Astrocyte of the cerebellum (primary cell): ENCODE results near the gene FLOT1.
A peak's percentile ranks its signal among the peaks of the same experiment; 100 is the strongest.

Experiments
- DNase-seq: peaks from one replicate; pipeline ENCODE4 v3.0.0-alpha.2; 2011; ENCODE audit warnings: low read depth
- H3K4me3 ChIP-seq: 2 replicates; pipeline ENCODE4 v1.5.1; 2011; ENCODE audit warnings: mild to moderate bottlenecking, low read depth, low read length, moderate library complexity
- in situ Hi-C: cut with HindIII; loops from 2 replicates; pipeline ENCODE4 v1.10.0; 2017; ENCODE audit warnings: low sequenced_read_pairs
- TF ChIP-seq, protein P1 (sequence below): IDR thresholded peaks from 2 replicates; pipeline ENCODE4 v1.5.1; 2012; ENCODE audit warnings: low read length, low read depth, moderate library complexity, mild to moderate bottlenecking; ENCODE audit errors: missing control alignments

Gene FLOT1

DNA sequence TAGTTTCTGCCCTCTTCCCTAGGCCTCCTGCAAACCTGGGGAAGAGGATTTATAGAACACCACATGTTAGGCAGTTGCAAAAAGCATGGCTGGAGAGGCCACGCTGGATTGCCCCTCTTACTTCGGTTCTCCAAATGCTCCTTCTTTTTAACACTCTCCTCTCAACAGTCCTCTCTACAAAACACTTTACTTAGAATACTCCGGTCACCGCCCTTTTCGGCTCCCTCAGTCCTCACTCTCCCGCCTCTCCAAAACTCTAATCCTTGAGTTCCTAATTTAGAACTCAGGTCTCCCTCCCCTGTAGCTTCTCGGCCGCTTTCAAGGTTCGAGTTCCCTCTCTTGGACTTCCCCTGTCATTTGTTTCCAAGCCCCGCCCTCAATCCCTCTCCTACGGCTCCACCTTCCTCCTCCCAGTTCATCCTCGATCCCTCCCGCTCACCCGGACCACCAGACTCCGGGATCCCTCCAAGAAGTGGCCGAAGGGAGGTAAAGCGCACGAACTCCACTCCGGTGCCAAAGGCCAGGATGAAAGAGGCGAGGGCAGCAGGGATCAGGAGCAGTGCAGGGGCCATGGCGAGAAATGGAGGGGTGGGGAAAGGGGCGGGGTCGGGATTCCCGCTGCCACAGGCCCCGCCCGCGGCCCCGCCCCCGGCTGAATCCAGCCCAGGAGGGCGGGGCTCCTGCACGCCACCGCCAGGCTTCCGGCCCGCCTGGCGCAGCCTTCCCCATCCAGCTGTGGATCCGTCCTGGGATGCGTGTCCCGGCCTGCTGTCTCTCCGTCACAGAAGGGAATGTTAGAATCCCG lies 51.9 kb downstream of the FLOT1 start, which contains the start of gene NRM:
Gene NRM (minus strand): TSS at position 582 of the 805 bp plus-strand sequence. CDS start 10 bp downstream, at position 572.
- in situ Hi-C loops, result no loop called here
- TF ChIP-seq, protein P1, sequence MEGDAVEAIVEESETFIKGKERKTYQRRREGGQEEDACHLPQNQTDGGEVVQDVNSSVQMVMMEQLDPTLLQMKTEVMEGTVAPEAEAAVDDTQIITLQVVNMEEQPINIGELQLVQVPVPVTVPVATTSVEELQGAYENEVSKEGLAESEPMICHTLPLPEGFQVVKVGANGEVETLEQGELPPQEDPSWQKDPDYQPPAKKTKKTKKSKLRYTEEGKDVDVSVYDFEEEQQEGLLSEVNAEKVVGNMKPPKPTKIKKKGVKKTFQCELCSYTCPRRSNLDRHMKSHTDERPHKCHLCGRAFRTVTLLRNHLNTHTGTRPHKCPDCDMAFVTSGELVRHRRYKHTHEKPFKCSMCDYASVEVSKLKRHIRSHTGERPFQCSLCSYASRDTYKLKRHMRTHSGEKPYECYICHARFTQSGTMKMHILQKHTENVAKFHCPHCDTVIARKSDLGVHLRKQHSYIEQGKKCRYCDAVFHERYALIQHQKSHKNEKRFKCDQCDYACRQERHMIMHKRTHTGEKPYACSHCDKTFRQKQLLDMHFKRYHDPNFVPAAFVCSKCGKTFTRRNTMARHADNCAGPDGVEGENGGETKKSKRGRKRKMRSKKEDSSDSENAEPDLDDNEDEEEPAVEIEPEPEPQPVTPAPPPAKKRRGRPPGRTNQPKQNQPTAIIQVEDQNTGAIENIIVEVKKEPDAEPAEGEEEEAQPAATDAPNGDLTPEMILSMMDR, result no peak
- peak within 1 kb of the TSS; percentile 66 for H3K4me3 ChIP-seq
- DNase-seq, result peak; percentile 42

DNA sequence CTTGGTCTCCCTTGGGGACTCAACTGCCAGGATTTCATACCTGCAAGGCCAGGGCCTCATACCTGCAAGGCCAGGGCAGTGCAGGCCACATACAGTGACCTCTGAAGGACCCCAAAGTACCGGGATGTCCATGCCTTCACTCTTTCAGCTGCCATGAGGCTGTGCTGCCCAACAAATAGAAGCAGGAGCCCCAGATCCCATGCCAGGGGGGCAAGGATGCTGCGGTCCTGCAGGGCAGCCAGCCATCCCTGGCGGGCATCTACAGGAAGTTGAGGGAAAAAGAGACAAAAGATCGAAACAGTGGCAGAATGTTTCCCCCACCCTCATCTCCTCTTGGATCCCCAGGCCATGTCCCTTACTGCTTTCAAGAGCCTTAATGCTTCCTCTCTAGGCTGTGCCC lies 52.5 kb downstream of the FLOT1 start:
- in situ Hi-C loops, result no loop called here
- H3K4me3 ChIP-seq, result peak overlapping the region; percentile 66
- DNase-seq, result no peak
- TF ChIP-seq, protein P1, result no peak

DNA sequence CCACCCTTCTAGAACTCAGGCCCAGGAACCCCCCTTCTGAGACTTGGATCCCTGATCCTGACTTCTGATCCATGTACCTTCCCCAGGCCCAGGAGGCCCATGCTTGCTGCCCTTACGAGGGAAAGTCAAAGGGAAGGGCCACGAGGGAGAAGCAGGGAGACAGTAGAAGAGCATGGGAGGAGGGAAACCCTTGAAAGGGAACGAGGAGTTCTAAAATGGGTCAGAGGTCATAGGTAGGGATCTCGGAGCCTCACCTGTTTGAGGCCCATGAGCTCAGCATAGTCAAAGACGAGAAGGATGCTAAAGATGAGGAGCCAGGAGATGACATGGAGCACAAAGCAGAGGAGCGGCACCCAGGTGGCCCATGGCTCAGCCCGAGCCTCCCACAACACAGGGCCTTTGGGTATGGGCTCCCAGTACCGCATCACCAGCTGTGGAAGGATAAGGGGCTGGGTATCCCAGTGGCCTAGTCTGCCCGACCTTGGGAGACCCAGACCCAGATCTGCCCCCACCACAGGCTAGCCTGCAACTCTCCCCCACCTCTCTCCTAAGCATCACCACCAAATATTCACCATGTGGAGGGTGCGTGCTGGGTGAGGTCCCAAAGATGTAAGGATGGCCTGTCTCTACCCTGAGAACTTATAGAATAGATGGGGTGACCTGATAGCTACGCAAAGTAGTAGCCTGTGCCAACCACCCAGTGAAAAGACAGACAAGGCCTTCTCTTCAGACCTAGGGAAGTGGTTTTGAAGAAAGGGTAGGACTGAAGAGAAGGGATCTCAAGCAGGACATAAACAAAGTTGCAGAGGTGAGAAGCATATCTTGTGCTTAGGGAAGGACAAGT lies 53.2 kb downstream of the FLOT1 start:
- in situ Hi-C loops, result no loop called here
- no peak overlapping the region for H3K4me3 ChIP-seq
- TF ChIP-seq, protein P1, result no peak
- no peak for DNase-seq

DNA sequence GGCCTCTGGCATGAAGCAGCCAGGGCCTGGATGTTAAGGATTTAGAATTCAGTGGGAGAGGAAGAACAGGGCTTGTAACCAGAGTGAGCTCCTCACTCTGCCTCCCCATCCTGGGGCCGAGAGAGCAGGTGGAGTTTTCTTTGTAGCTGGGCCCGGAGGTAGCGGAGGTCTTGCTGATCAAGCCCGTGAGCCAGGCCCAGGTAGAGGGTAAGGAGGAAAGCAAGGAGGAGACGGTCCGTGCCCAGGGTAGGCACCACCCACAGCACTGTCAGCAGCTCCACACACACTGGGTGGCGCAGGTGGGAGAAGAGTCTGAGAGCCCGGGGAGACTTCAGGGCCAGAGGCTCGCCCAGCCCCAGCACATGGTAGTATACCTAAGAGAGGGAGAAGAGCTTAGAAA lies 53.9 kb downstream of the FLOT1 start:
- TF ChIP-seq, protein P1, result no peak
- peak overlapping the region; percentile 94 for H3K4me3 ChIP-seq
- no peak for DNase-seq
- in situ Hi-C loops, result no loop called here

DNA sequence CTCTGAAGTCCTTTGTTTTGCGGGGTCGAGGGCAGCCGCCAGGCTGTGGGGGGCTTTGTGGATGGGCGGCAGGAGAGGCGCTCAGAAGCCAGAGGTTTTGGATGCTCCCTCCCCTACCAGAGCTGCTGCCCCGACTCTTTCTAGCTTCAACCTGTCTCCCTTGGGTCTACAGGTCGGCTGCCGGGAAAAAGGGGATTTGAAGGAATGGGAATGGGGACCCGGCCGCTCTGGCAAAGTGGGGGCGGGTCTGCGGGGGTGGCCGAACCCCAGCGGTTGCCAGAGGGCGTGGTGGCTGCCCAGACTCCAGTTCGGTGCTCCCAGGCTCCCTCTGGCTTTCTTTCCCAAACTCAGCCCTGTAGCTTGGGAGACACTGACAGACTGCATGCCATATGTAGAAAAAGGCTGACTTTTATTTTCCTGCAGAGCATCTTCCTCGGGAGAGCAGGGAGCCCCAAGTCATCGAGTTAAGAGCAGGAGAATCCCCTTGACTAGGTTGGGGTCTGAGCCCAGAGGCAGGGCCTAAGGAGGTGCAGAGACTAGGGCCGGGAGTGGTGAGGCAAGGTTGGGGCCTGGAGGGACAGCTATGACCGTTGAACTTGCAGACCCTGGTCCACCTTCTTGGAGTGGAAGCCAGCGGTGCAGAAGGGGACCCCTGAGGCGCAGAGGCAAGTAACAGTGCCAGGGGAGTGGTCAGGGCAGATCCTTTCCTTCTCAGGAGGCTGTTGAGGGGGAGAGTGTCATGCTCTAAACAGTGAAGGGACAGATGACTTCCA lies 54.6 kb downstream of the FLOT1 start:
- H3K4me3 ChIP-seq, result peak overlapping the region; percentile 94
- in situ Hi-C loops, result no loop called here
- DNase-seq, result no peak
- TF ChIP-seq, protein P1, result peak; percentile 43
